HepG2 (cell line): ENCODE results near the gene ZMIZ1. TPM values are rescaled to one million over a fixed set of nuclear protein-coding genes. Genes with fewer than 3 reads are reported as not detected.

Experiments used
- EHMT2 ChIP-seq: fragments of 200-600 bp; sonication (generic); IDR thresholded peaks from 2 replicates; pipeline ENCODE4 v1.7.0; 2017; ENCODE audit warnings: antibody characterized with exemption, low read depth, low read length, borderline replicate concordance
- MAF1 ChIP-seq: sonication (generic); formaldehyde crosslinking; IDR thresholded peaks from 2 replicates; pipeline ENCODE4 v1.5.0; 2020; ENCODE audit warnings: missing genetic modification reagents, borderline replicate concordance
- MIXL1 ChIP-seq: IDR thresholded peaks from 2 replicates; pipeline ENCODE4 v1.6.1; 2016
- RXRB ChIP-seq: IDR thresholded peaks from 2 replicates; pipeline ENCODE4 v1.6.1; 2016; ENCODE audit warnings: borderline replicate concordance, missing genetic modification reagents, missing compliant biosample characterization
- SAFB2 ChIP-seq: sonication (generic); formaldehyde crosslinking; IDR thresholded peaks from 2 replicates; pipeline ENCODE4 v1.5.1; 2020; ENCODE audit warnings: missing genetic modification reagents, low read depth, mild to moderate bottlenecking, borderline replicate concordance
- ZMYM2 ChIP-seq: sonication (generic); formaldehyde crosslinking; IDR thresholded peaks from 2 replicates; pipeline ENCODE4 v1.8.0; 2022; ENCODE audit warnings: mild to moderate bottlenecking, missing genetic modification reagents
- ZNF232 ChIP-seq: sonication (generic); formaldehyde crosslinking; IDR thresholded peaks from 2 replicates; pipeline ENCODE4 v1.4.0; 2020; ENCODE audit warnings: missing genetic modification reagents, borderline replicate concordance
- ZNF564 ChIP-seq: sonication (generic); formaldehyde crosslinking; IDR thresholded peaks from 2 replicates; pipeline ENCODE4 v1.8.1; 2023; ENCODE audit warnings: mild to moderate bottlenecking, missing genetic modification reagents
- ZNF839 ChIP-seq: sonication (generic); formaldehyde crosslinking; IDR thresholded peaks from 2 replicates; pipeline ENCODE4 v1.4.0; 2020; ENCODE audit warnings: missing genetic modification reagents, mild to moderate bottlenecking, borderline replicate concordance
- polyA plus RNA-seq, 8 experiments: library from polyadenylated mRNA; depleted of rRNA in 3 of 8; stranded (reverse) in 7 of 8; unstranded in 1 of 8; fragments of >200 nt; fragmentation: Illumina TruSeq in 4 of 8; extraction: Trizol in 4 of 8; gene quantifications; 2 replicates each; pipeline versions ENCODE4 v1.2.1 to v1.2.3, GENCODE V29; 2011 to 2016; ENCODE audit warnings: low read depth in 4 of 8, missing spikeins in 1 of 8, mixed read lengths in 1 of 8; ENCODE audit not compliant: insufficient read depth in 1 of 8
- total RNA-seq, 5 experiments: library from RNA; depleted of rRNA; stranded (reverse); fragments of >200 nt; fragmentation: Illumina TruSeq; extraction: Trizol; gene quantifications; 2 replicates each; pipeline ENCODE4 v1.2.3, GENCODE V29; 2016; ENCODE audit warnings: low read depth in 1 of 5
- TF ChIP-seq, protein P1 (sequence below): sonication (generic); formaldehyde crosslinking; IDR thresholded peaks from 2 replicates; pipeline ENCODE4 v1.5.0; 2020; ENCODE audit warnings: mild to moderate bottlenecking, missing genetic modification reagents, borderline replicate concordance
- TF ChIP-seq, protein P2 (sequence below): sonication (generic); formaldehyde crosslinking; conservative IDR thresholded peaks from 2 replicates; pipeline ENCODE4 v1.8.0; 2022; ENCODE audit warnings: mild to moderate bottlenecking, moderate library complexity, missing genetic modification reagents
- TF ChIP-seq, protein P3 (sequence below): IDR thresholded peaks from 2 replicates; pipeline ENCODE4 v1.6.1; 2016; ENCODE audit warnings: mild to moderate bottlenecking
- TF ChIP-seq, protein P4 (sequence below): sonication (generic); formaldehyde crosslinking; IDR thresholded peaks from 2 replicates; pipeline ENCODE4 v1.5.0; 2020; ENCODE audit warnings: mild to moderate bottlenecking, missing genetic modification reagents, moderate library complexity

Gene ZMIZ1
- total and polyA plus RNA-seq, 2 of the 13 experiments (the other 11 are each of a cell fraction or from before 2014, with no cell fraction given) = 5.3 to 10.2 TPM

DNA sequence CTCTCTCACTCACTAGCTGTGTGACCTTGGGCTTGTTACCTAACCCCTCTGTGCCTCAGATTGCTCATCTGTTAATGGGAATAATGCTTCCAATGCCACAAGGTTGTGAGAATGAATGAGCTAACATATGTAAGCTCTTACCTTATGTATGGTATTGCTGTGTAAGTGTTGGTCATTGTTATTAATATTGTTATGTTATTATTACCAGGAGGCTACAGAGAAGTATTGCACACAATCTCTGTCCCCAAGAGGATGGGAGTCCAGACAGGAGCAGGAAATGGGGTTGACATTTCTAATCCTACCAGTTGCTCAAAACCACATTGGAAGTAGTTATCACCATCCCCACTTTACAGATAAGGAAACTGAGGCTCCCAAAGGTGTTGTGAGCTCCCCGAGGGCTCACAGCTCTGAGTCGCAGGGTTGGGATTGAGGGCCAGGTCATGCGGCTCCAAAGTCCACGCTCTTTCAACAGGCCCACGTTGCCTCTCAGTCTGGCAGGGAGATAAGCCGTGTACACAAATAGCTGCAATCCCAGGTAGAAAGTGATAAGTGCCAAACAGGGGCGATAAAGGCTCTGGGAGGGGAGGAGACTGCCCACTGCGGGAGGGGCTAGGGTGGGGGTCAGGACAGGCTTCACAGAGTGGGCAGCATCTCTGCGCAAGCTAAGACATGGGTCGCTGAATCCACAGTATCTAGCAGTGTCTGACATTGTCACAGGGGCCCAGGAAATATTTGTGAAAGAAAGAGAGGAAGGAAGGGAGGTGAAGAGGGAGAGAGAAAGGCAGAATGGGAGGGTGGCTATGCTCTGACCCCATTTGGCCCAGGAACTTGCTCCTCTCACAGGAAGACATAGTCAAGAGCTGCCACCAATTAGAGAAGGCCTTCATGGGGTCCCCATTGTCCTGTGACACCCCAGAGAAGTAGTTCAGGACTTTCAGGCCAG is 9.6 kb upstream of the ZMIZ1 start (continued):
- TF ChIP-seq, protein P1, sequence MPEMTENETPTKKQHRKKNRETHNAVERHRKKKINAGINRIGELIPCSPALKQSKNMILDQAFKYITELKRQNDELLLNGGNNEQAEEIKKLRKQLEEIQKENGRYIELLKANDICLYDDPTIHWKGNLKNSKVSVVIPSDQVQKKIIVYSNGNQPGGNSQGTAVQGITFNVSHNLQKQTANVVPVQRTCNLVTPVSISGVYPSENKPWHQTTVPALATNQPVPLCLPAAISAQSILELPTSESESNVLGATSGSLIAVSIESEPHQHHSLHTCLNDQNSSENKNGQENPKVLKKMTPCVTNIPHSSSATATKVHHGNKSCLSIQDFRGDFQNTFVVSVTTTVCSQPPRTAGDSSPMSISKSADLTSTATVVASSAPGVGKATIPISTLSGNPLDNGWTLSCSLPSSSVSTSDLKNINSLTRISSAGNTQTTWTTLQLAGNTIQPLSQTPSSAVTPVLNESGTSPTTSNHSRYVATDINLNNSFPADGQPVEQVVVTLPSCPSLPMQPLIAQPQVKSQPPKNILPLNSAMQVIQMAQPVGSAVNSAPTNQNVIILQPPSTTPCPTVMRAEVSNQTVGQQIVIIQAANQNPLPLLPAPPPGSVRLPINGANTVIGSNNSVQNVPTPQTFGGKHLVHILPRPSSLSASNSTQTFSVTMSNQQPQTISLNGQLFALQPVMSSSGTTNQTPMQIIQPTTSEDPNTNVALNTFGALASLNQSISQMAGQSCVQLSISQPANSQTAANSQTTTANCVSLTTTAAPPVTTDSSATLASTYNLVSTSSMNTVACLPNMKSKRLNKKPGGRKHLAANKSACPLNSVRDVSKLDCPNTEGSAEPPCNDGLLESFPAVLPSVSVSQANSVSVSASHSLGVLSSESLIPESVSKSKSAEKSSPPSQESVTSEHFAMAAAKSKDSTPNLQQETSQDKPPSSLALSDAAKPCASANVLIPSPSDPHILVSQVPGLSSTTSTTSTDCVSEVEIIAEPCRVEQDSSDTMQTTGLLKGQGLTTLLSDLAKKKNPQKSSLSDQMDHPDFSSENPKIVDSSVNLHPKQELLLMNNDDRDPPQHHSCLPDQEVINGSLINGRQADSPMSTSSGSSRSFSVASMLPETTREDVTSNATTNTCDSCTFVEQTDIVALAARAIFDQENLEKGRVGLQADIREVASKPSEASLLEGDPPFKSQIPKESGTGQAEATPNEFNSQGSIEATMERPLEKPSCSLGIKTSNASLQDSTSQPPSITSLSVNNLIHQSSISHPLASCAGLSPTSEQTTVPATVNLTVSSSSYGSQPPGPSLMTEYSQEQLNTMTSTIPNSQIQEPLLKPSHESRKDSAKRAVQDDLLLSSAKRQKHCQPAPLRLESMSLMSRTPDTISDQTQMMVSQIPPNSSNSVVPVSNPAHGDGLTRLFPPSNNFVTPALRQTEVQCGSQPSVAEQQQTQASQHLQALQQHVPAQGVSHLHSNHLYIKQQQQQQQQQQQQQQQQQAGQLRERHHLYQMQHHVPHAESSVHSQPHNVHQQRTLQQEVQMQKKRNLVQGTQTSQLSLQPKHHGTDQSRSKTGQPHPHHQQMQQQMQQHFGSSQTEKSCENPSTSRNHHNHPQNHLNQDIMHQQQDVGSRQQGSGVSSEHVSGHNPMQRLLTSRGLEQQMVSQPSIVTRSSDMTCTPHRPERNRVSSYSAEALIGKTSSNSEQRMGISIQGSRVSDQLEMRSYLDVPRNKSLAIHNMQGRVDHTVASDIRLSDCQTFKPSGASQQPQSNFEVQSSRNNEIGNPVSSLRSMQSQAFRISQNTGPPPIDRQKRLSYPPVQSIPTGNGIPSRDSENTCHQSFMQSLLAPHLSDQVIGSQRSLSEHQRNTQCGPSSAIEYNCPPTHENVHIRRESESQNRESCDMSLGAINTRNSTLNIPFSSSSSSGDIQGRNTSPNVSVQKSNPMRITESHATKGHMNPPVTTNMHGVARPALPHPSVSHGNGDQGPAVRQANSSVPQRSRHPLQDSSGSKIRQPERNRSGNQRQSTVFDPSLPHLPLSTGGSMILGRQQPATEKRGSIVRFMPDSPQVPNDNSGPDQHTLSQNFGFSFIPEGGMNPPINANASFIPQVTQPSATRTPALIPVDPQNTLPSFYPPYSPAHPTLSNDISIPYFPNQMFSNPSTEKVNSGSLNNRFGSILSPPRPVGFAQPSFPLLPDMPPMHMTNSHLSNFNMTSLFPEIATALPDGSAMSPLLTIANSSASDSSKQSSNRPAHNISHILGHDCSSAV = no peak
- TF ChIP-seq ZMYM2 = peak; percentile 97
- TF ChIP-seq ZNF564 = peak; percentile 64; the same call in 1 of the 2 replicates
- no peak for TF ChIP-seq MAF1 (CRISPR knock-in tag)
- peak; percentile 71; the same call in 1 of the 2 replicates for TF ChIP-seq ZNF232
- TF ChIP-seq, protein P2, sequence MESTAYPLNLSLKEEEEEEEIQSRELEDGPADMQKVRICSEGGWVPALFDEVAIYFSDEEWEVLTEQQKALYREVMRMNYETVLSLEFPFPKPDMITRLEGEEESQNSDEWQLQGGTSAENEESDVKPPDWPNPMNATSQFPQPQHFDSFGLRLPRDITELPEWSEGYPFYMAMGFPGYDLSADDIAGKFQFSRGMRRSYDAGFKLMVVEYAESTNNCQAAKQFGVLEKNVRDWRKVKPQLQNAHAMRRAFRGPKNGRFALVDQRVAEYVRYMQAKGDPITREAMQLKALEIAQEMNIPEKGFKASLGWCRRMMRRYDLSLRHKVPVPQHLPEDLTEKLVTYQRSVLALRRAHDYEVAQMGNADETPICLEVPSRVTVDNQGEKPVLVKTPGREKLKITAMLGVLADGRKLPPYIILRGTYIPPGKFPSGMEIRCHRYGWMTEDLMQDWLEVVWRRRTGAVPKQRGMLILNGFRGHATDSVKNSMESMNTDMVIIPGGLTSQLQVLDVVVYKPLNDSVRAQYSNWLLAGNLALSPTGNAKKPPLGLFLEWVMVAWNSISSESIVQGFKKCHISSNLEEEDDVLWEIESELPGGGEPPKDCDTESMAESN (CRISPR knock-in tag) = peak; percentile 72; the same call in 1 of the 2 replicates
- peak; percentile 89 for TF ChIP-seq RXRB (CRISPR knock-in tag)
- TF ChIP-seq MIXL1 (CRISPR knock-in tag) = peak; percentile 63; the same call in 1 of the 2 replicates
- 0 out of 2 replicates have a peak, but pooled peaks have one; percentile 23 for TF ChIP-seq EHMT2
- TF ChIP-seq SAFB2 (CRISPR knock-in tag) = peak; percentile 89; the same call in 1 of the 2 replicates
- TF ChIP-seq ZNF839 (CRISPR knock-in tag) = no peak
- TF ChIP-seq, protein P3, sequence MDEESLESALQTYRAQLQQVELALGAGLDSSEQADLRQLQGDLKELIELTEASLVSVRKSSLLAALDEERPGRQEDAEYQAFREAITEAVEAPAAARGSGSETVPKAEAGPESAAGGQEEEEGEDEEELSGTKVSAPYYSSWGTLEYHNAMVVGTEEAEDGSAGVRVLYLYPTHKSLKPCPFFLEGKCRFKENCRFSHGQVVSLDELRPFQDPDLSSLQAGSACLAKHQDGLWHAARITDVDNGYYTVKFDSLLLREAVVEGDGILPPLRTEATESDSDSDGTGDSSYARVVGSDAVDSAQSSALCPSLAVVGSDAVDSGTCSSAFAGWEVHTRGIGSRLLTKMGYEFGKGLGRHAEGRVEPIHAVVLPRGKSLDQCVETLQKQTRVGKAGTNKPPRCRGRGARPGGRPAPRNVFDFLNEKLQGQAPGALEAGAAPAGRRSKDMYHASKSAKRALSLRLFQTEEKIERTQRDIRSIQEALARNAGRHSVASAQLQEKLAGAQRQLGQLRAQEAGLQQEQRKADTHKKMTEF (CRISPR knock-in tag) = peak; percentile 92
- TF ChIP-seq, protein P4, sequence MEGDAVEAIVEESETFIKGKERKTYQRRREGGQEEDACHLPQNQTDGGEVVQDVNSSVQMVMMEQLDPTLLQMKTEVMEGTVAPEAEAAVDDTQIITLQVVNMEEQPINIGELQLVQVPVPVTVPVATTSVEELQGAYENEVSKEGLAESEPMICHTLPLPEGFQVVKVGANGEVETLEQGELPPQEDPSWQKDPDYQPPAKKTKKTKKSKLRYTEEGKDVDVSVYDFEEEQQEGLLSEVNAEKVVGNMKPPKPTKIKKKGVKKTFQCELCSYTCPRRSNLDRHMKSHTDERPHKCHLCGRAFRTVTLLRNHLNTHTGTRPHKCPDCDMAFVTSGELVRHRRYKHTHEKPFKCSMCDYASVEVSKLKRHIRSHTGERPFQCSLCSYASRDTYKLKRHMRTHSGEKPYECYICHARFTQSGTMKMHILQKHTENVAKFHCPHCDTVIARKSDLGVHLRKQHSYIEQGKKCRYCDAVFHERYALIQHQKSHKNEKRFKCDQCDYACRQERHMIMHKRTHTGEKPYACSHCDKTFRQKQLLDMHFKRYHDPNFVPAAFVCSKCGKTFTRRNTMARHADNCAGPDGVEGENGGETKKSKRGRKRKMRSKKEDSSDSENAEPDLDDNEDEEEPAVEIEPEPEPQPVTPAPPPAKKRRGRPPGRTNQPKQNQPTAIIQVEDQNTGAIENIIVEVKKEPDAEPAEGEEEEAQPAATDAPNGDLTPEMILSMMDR (CRISPR knock-in tag) = no peak
